Activated T-helper 17 cell treated with anti-CD3 and anti-CD28 coated beads, Interleukin-2, amount 50 U/mL, for 72 hours (primary cell): ENCODE measurements around the gene LPAR2. TPM values are rescaled to one million over a fixed set of nuclear protein-coding genes. Genes with fewer than 3 reads are reported as not detected.
A peak's percentile ranks its signal among the peaks of the same experiment; 100 is the strongest.
"Not testable (repeated sequence)": the region's sequence is repeated elsewhere in the genome, so short reads cannot be mapped to it uniquely, and the experiment has no call there.

Experiments used
- ATAC-seq: fragments of 150-1000 bp; cut with Tn5 transposase; replicated peaks from 2 replicates; pipeline ENCODE4 v1.10.0; 2021; ENCODE audit warnings: mild to moderate bottlenecking, moderate library complexity
- H3K27ac Mint-ChIP-seq: one replicate; pipeline ENCODE4 v1.8.0; 2022; ENCODE audit warnings: mixed read lengths
- H3K27me3 Mint-ChIP-seq: one replicate; pipeline ENCODE4 v1.8.0; 2022; ENCODE audit warnings: mixed read lengths
- H3K36me3 Mint-ChIP-seq: one replicate; pipeline ENCODE4 v1.8.0; 2022; ENCODE audit warnings: low read depth, mild to moderate bottlenecking, mixed read lengths
- H3K4me1 Mint-ChIP-seq: one replicate; pipeline ENCODE4 v1.8.0; 2022; ENCODE audit warnings: mixed read lengths
- H3K4me3 Mint-ChIP-seq: one replicate; pipeline ENCODE4 v1.8.0; 2022; ENCODE audit warnings: mild to moderate bottlenecking, mixed read lengths
- H3K9me3 Mint-ChIP-seq: one replicate; pipeline ENCODE4 v1.8.0; 2022; ENCODE audit warnings: mixed read lengths
- total RNA-seq, 2 donors: library from RNA; stranded (reverse); gene quantifications; one replicate each; pipeline ENCODE4 v1.2.3, GENCODE V29; 2022

The LPAR2 gene
- total RNA-seq, 2 donors from 2014 or later, result 46.3 to 85.6 TPM

- H3K4me3 Mint-ChIP-seq, result peak overlapping the region; percentile 64
- H3K4me1 Mint-ChIP-seq, result peaks cover 19% of the 10 kb centered on the region
- H3K36me3 Mint-ChIP-seq, result peaks cover 74% of the 10 kb centered on the region
- H3K27ac Mint-ChIP-seq, result peak overlapping the region; percentile 68
- H3K27me3 Mint-ChIP-seq, result no peaks in the 10 kb centered on the region
- no peaks in the 10 kb centered on the region for H3K9me3 Mint-ChIP-seq
- ATAC-seq, result peak; percentile 50
Observed at GRCh38 chr19:19628501-19629134, 598 bp upstream of the LPAR2 start.

GRCh38 chr19:19626516-19627472 lies 1.2 kb downstream of the LPAR2 start:
- no peak for ATAC-seq
- Mint-ChIP-seq H3K4me1 (peaks cover 16% of the 10 kb centered on the region), H3K9me3 (no peaks in the 10 kb centered on the region), H3K4me3 (peak overlapping the region; percentile 99), H3K36me3 (peaks cover 67% of the 10 kb centered on the region), H3K27me3 (no peaks in the 10 kb centered on the region), H3K27ac (peak overlapping the region; percentile 98)

GRCh38 chr19:19624032-19624570 lies 3.9 kb downstream of the LPAR2 start:
- Mint-ChIP-seq H3K9me3 (no peaks in the 10 kb centered on the region), H3K4me1 (peaks cover 19% of the 10 kb centered on the region), H3K27me3 (no peaks in the 10 kb centered on the region), H3K36me3 (peaks cover 49% of the 10 kb centered on the region), H3K27ac (no peak overlapping the region), H3K4me3 (no peak overlapping the region)
- ATAC-seq, result no peak

- Mint-ChIP-seq H3K9me3 (no peaks in the 10 kb centered on the region), H3K27me3 (no peaks in the 10 kb centered on the region), H3K36me3 (peaks cover 51% of the 10 kb centered on the region), H3K4me1 (peaks cover 23% of the 10 kb centered on the region), H3K4me3 (no peak overlapping the region), H3K27ac (no peak overlapping the region)
- no peak for ATAC-seq
Observed at GRCh38 chr19:19623383-19623782, 4.6 kb downstream of the LPAR2 start.

DNA sequence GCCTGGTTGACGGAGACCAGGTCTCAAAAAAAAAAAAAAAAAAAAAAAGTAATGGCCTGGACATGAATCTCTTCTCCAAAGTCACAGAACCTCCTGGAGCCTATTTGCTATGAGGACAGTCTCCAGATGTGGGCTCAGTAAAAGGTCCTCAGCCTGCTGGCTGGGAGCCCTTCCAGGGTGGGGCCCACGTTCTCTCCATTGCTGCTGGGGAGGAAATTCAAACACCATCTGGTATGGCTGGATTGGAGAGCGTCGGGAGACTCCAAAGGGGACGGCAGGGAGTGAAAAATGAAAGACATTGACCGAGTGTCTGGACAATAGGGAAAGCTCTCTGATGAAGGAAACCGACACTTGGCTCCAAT lies 8.2 kb downstream of the LPAR2 start:
- Mint-ChIP-seq H3K4me3 (no peak overlapping the region), H3K4me1 (peaks cover 24% of the 10 kb centered on the region), H3K27me3 (no peaks in the 10 kb centered on the region), H3K9me3 (no peaks in the 10 kb centered on the region), H3K36me3 (peaks cover 62% of the 10 kb centered on the region), H3K27ac (peak overlapping the region; percentile 98)
- ATAC-seq, result no peak

DNA sequence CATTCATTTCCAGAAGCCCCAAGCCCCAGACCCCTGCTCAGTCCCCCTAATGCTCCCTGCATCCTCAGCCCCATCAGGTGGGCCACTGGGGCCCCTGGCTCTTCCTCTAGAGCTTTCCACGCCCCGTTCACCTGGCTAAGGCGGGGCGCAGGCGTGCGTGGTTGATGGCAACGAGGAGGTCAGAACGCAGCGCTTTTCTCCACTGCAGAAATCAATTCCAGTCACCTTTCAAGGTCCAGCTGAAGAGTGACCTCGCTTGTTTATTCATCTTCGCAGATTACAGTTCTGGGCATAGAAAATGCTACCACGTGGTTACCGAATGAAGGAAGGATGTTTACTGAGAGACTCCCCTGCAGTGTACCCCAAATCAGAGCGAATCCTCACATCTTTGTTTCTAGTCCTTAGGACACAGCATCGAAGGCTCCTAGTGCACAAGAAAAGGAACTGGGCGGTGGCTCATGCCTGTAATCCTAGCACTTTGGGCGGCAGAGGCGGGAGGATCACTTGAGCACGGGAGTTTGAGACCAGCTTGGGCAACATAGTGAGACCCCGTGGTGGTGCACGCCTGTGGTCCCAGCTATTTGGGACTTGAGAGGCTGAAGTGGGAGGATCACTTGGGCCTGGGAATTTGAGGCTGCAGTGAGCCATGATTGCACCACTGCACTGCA lies 8.7 kb downstream of the LPAR2 start:
- Mint-ChIP-seq H3K27ac (peak overlapping the region; percentile 98), H3K27me3 (no peaks in the 10 kb centered on the region), H3K4me1 (peaks cover 24% of the 10 kb centered on the region), H3K9me3 (no peaks in the 10 kb centered on the region), H3K36me3 (peaks cover 63% of the 10 kb centered on the region), H3K4me3 (peak overlapping the region; percentile 96)
- ATAC-seq, result no peak

DNA sequence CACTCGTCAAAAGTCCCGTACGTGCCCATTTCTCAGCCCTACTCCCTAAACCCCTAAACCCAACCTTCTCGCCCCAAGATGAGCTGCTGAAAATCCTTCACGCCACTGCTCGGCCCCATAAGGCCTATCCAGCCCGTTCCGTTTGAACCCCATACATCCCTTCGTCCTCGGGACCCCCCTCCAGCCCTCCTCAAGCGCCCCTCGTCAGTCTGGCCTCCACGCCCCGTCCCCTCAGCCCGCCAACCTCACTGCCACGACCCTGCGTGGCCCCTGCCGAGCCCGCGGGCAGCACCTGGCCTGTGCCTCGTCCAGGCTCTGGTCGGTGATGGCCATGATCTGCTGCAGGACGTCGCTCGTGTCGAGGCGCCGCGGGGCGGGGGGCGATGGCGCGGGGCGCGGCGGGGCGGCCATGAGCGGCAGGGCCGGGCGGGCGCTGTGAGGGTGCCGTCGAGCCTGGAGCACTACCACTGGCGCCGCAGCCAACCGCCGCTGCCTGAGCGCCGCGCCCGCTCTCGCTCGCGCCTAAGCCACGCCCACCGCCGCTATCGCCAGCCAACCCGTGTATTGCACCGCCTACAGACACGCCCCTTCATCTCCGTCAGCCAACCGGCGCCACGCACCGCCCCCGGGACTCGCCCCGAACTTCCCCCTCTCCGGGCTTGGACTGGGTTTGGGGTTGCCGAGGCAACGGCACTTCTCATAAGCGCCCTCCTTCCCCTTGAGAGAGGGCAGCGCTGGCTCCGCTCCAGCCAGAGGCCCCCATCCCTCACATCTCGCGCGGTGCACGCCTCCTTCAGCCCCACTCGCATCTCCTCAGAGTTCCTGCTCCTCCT lies 9.6 kb downstream of the LPAR2 start, which contains the start of gene PBX4:
Gene PBX4 (minus strand): TSS at position 469 of the 833 bp plus-strand sequence. CDS start 58 bp downstream, at position 411.
- peak within 1 kb of the TSS; percentile 96 for H3K4me3 Mint-ChIP-seq
- H3K36me3 Mint-ChIP-seq, result peaks cover 63% of the 10 kb centered on the region
- peaks cover 29% of the 10 kb centered on the region for H3K4me1 Mint-ChIP-seq
- H3K9me3 Mint-ChIP-seq, result no peaks in the 10 kb centered on the region
- H3K27ac Mint-ChIP-seq, result peak within 1 kb of the TSS; percentile 98
- H3K27me3 Mint-ChIP-seq, result no peaks in the 10 kb centered on the region
- peak; percentile 94 for ATAC-seq

- Mint-ChIP-seq H3K27ac (peak overlapping the region; percentile 81), H3K9me3 (no peaks in the 10 kb centered on the region), H3K4me1 (peaks cover 29% of the 10 kb centered on the region), H3K4me3 (peak overlapping the region; percentile 96), H3K27me3 (no peaks in the 10 kb centered on the region), H3K36me3 (peaks cover 81% of the 10 kb centered on the region)
- ATAC-seq, result peak; percentile 52
Observed at GRCh38 chr19:19615086-19615485, 12.9 kb downstream of the LPAR2 start.

DNA sequence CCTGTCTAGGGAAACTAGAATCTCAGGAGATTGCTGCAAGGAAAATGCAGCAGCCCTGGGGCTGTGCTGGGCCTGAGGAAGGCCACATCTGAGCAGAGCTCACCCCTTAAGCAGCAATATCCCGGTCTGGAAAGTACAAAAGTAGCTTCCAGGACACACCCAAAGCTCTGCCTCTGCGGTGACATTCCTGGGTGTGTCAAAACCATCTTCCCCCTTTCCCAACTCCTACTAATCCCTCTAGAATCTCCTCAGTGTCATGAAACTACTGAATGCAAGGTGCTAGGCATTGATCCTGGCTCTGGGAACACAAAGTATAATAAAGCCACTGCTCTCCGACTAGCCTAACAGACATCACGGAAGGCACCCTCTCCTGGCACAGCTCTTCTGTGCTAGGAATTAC lies 14.5 kb downstream of the LPAR2 start:
- peak overlapping the region; percentile 96 for H3K4me3 Mint-ChIP-seq
- peaks cover 90% of the 10 kb centered on the region for H3K36me3 Mint-ChIP-seq
- H3K27me3 Mint-ChIP-seq, result no peaks in the 10 kb centered on the region
- H3K27ac Mint-ChIP-seq, result no peak overlapping the region
- ATAC-seq, result no peak
- H3K9me3 Mint-ChIP-seq, result no peaks in the 10 kb centered on the region
- H3K4me1 Mint-ChIP-seq, result peaks cover 28% of the 10 kb centered on the region

DNA sequence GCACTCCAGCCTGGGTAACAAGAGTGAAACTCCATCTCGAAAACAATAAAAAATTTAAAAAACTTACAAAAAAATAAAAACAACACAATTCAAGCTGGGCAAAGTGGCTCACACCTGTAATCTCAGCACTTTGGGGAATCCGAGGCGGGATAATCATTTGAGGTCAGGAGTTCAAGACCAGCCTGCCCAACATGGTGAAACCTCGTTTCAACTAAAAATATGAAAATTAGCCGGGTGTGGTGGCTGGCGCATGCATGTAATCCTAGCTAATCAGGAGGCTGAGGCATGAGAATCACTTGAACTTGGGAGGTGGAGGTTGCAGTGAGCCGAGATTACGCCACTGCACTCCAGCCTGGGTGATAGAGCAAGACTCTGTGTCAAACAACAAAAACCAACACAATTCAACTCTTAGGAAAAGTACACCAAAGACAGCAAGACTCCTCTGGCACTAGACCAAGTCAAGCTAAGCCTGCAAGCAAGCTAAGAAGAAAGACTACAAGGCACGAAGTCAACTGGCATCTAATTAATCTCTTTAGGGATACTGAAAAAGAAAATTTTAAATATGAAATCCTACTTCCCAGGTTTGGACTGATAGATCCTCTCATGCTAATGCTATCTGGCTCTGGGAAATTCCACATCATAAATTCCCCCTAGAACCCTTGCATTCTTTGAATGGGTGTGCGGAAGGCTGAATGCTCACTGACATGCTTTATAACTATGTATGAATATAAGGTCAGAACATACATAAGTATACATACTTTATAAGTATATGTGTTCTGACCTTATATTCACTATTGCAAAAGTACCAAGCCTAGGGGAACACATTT lies 17.4 kb downstream of the LPAR2 start:
- H3K4me3 Mint-ChIP-seq, result no peak overlapping the region
- H3K27me3 Mint-ChIP-seq, result no peaks in the 10 kb centered on the region
- no peaks in the 10 kb centered on the region for H3K9me3 Mint-ChIP-seq
- H3K4me1 Mint-ChIP-seq, result peaks cover 28% of the 10 kb centered on the region
- peak overlapping the region; percentile 46 for H3K27ac Mint-ChIP-seq
- no peak for ATAC-seq
- peaks cover 92% of the 10 kb centered on the region for H3K36me3 Mint-ChIP-seq

DNA sequence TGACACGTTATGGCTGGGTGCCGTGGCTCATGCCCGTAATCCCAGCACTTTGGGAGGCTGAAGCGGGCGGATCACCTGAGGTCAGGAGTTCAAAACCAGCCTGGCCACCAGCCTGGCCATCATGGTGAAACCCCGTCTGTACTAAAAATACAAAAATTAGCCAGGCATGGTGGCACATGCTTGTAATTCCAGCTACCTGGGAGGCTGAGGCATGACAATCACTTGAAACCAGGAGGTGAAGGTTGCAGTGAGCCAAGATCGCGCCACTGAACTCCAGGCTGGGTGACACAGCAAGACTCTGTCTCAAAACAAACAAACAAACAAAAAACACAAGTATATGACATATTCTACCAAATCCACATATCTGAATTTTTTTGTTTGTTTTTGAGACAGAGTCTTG lies 21.3 kb downstream of the LPAR2 start:
- H3K27me3 Mint-ChIP-seq, ATAC-seq, H3K9me3 Mint-ChIP-seq: not testable (repeated sequence)
- H3K36me3 Mint-ChIP-seq, result peaks cover 74% of the 10 kb centered on the region
- H3K4me1 Mint-ChIP-seq, result peaks cover 34% of the 10 kb centered on the region
- H3K27ac Mint-ChIP-seq, result peak overlapping the region; percentile 85
- peak overlapping the region; percentile 70 for H3K4me3 Mint-ChIP-seq

GRCh38 chr19:19606021-19606420 lies 22.0 kb downstream of the LPAR2 start:
- Mint-ChIP-seq H3K36me3 (peaks cover 77% of the 10 kb centered on the region), H3K9me3 (peaks cover 3% of the 10 kb centered on the region), H3K27ac (peak overlapping the region; percentile 85), H3K4me1 (peaks cover 41% of the 10 kb centered on the region), H3K4me3 (peak overlapping the region; percentile 70), H3K27me3 (no peaks in the 10 kb centered on the region)
- peak; percentile 92 for ATAC-seq
